OCI-LY7 (cell line): ENCODE data around the gene SCAMP2. TPM values are rescaled to one million over a fixed set of nuclear protein-coding genes. Genes with fewer than 3 reads are reported as not detected.

Source experiments
- BruUV-seq: library from RNA; stranded (reverse); fragments of 400-500 nt; replicated peaks from 2 replicates; lab custom pipeline; 2021; lab: Mats Ljungman, UMichigan
- CTCF ChIA-PET: fragments of 300-600 bp; sonication (Branson Sonifier 250); formaldehyde crosslinking; loops from one replicate; lab custom pipeline; 2022; ENCODE audit warnings: antibody characterized with exemption; ENCODE audit not compliant: unreplicated experiment; lab: Charles Lee
- POLR2A ChIA-PET: fragments of 300-600 bp; sonication (Branson Sonifier 250); formaldehyde crosslinking; loops from one replicate; lab custom pipeline; 2022; ENCODE audit warnings: antibody characterized with exemption; lab: Charles Lee
- DNase-seq: peaks from one replicate; pipeline ENCODE4 v3.0.0-alpha.2; 2015; ENCODE audit warnings: low spot score
- H2AFZ ChIP-seq: fragments of 200-600 bp; sonication (generic), shearing (Covaris generic); 2 replicates; pipeline ENCODE4 v1.6.1; 2014; ENCODE audit warnings: mild to moderate bottlenecking, antibody characterized with exemption, low read length, moderate library complexity
- H3K27ac ChIP-seq: fragments of 200-600 bp; sonication (generic); 2 replicates; pipeline ENCODE4 v1.5.1; 2014; ENCODE audit warnings: mixed run types, low read depth, mild to moderate bottlenecking, moderate library complexity, low read length, inconsistent platforms; ENCODE audit not compliant: poor library complexity, severe bottlenecking
- H3K36me3 ChIP-seq: fragments of 200-600 bp; sonication (generic); 2 replicates; pipeline ENCODE4 v1.6.1; 2014; ENCODE audit warnings: mild to moderate bottlenecking, antibody characterized with exemption, low read length, moderate library complexity, mixed read lengths; ENCODE audit not compliant: insufficient read depth
- H3K4me1 ChIP-seq: fragments of 200-600 bp; sonication (generic); 2 replicates; pipeline ENCODE4 v1.5.1; 2014; ENCODE audit warnings: mild to moderate bottlenecking, low read length; ENCODE audit not compliant: insufficient read depth, poor library complexity, severe bottlenecking
- H3K4me2 ChIP-seq: fragments of 200-600 bp; sonication (generic); 2 replicates; pipeline ENCODE4 v1.6.1; 2014; ENCODE audit warnings: mild to moderate bottlenecking, low read length
- H3K4me3 ChIP-seq: fragments of 200-600 bp; sonication (generic); 2 replicates; pipeline ENCODE4 v1.5.1; 2014; ENCODE audit warnings: mild to moderate bottlenecking, low read depth, low read length; ENCODE audit not compliant: poor library complexity, severe bottlenecking
- H3K79me2 ChIP-seq: fragments of 200-600 bp; sonication (generic); 2 replicates; pipeline ENCODE4 v1.6.1; 2016; ENCODE audit warnings: low read depth, mild to moderate bottlenecking, low read length, moderate library complexity, mixed read lengths; ENCODE audit not compliant: insufficient read depth
- H3K9me2 ChIP-seq: fragments of 200-600 bp; sonication (generic); 2 replicates; pipeline ENCODE4 v1.6.1; 2016; ENCODE audit warnings: mild to moderate bottlenecking, low read length, mixed read lengths; ENCODE audit not compliant: insufficient read depth
- H3K9me3 ChIP-seq: fragments of 200-600 bp; sonication (generic); 2 replicates; pipeline ENCODE4 v1.6.1; 2014; ENCODE audit warnings: mild to moderate bottlenecking, mixed run types, low read length, mixed read lengths
- H4K20me1 ChIP-seq: fragments of 200-600 bp; sonication (generic); 2 replicates; pipeline ENCODE4 v1.6.1; 2014; ENCODE audit warnings: mild to moderate bottlenecking, antibody characterized with exemption, low read length, moderate library complexity, mixed read lengths; ENCODE audit not compliant: insufficient read depth
- EZH2phosphoT487 ChIP-seq: fragments of 200-600 bp; sonication (generic); IDR thresholded peaks from 2 replicates; pipeline ENCODE4 v1.6.1; 2018; ENCODE audit warnings: low read depth, borderline replicate concordance, mild to moderate bottlenecking, mixed run types, antibody characterized with exemption, low read length, moderate library complexity, mixed read lengths
- intact Hi-C: fragments of 100-400 bp; cut with micrococcal nuclease; formaldehyde crosslinking; loops from one replicate; pipeline ENCODE4 v1.10.0; 2022; ENCODE audit not compliant: unreplicated experiment
- total RNA-seq, 2 experiments: library from RNA; depleted of rRNA in 1 of 2; stranded (reverse); fragments of >200 nt in 1 of 2; shearing (Covaris generic) in 1 of 2; gene quantifications; 2 replicates each; pipeline ENCODE4 v1.2.3, GENCODE V29; 2014 to 2022
- TF ChIP-seq, protein P1 (sequence below): fragments of 200-600 bp; sonication (generic); conservative IDR thresholded peaks from 2 replicates; pipeline ENCODE4 v1.5.1; 2014; ENCODE audit warnings: mild to moderate bottlenecking, antibody characterized with exemption, low read length, moderate library complexity, mixed read lengths

Gene SCAMP2
- total RNA-seq, 2 experiments from 2014 or later = 24.6 to 55.2 TPM

DNA sequence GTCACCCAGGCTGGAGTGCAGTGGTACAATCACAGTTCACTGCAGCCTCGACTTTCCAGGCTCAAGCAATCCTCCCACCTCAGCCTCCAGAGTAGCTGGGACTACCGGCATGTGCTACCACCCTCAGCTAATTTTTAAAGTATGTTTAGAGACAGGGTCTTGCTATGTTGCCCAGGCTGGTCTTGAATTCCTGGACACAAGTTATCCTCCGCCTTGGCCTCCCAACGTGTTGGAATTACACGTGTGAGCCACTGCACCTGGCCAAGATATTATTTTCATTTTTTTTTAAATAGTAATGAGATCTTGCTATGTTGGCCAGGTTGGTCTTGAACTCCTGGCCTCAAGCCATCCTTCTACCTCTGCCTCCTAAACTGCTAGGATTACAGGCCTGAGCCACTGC is 12.3 kb upstream of the SCAMP2 start:
- no peaks in the 10 kb centered on the region for H3K79me2 ChIP-seq
- H2AFZ ChIP-seq = no peak overlapping the region
- H3K4me2 ChIP-seq = no peak overlapping the region
- no peaks in the 10 kb centered on the region for H3K36me3 ChIP-seq
- no peaks in the 10 kb centered on the region for H3K9me2 ChIP-seq
- no peak overlapping the region for H3K4me3 ChIP-seq
- peaks cover 13% of the 10 kb centered on the region for H3K4me1 ChIP-seq
- no peak for TF ChIP-seq EZH2phosphoT487
- TF ChIP-seq, protein P1, sequence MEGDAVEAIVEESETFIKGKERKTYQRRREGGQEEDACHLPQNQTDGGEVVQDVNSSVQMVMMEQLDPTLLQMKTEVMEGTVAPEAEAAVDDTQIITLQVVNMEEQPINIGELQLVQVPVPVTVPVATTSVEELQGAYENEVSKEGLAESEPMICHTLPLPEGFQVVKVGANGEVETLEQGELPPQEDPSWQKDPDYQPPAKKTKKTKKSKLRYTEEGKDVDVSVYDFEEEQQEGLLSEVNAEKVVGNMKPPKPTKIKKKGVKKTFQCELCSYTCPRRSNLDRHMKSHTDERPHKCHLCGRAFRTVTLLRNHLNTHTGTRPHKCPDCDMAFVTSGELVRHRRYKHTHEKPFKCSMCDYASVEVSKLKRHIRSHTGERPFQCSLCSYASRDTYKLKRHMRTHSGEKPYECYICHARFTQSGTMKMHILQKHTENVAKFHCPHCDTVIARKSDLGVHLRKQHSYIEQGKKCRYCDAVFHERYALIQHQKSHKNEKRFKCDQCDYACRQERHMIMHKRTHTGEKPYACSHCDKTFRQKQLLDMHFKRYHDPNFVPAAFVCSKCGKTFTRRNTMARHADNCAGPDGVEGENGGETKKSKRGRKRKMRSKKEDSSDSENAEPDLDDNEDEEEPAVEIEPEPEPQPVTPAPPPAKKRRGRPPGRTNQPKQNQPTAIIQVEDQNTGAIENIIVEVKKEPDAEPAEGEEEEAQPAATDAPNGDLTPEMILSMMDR = no peak
- peaks cover 11% of the 10 kb centered on the region; the same call in 1 of the 2 replicates for H3K9me3 ChIP-seq
- H3K27ac ChIP-seq = no peak overlapping the region
- H4K20me1 ChIP-seq = no peaks in the 10 kb centered on the region
- intact Hi-C loops = no loop called here
- ChIA-PET POLR2A (interaction anchor here (1.6 kb wide), 1 partner anchor 15 kb away, joined by 6 read pairs; no protein-coding TSS in a partner anchor), CTCF (no interaction called here)
- BruUV-seq = no TSS peak
- no peak for DNase-seq

DNA sequence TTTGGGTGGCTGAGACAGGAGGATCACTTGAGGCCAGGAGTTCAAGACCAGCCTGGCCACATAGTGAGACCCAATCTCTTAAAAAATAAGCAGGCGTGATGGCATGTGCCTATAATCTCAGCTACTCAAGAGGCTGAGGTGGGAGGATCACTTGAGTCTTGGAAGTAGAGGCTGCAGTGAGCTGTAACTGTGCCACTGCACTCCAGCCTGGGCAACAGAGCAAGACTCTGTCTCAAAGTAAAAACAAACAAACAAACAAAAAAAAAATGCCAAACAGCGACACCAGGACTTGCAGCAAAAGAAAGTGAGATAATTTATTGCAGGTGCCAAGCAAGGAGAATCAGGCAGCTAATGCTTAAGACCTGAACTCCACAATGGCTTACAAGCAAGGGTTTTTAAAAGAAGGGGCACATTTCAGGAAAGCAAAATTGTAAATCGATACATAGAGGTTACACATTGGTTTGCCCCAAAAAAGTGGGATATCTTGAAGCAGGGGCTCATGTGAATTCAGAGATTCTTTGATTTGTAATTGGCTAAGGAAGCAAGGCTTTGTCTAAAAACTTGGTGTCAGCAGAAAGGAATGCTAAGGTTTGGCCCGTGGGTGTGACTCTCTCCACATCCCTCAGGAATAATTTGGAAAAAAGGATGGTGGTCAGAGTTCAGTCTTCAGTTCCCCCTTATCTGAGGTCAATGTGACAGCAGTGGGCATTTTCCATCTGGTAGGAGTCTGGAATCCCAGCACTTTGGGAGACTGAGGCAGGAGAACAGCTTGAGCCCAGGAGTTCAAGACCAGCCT is 11.5 kb upstream of the SCAMP2 start:
- BruUV-seq = no TSS peak
- Histone ChIP-seq H3K27ac (no peak overlapping the region), H3K36me3 (no peaks in the 10 kb centered on the region), H3K9me2 (no peaks in the 10 kb centered on the region), H3K4me3 (no peak overlapping the region), H3K79me2 (no peaks in the 10 kb centered on the region), H2AFZ (no peak overlapping the region), H3K4me2 (peak overlapping the region; percentile 9; the same call in 1 of the 2 replicates), H3K4me1 (peaks cover 12% of the 10 kb centered on the region), H3K9me3 (peaks cover 11% of the 10 kb centered on the region; the same call in 1 of the 2 replicates), H4K20me1 (no peaks in the 10 kb centered on the region)
- intact Hi-C loops = no loop called here
- TF ChIP-seq, protein P1 = no peak
- no peak for TF ChIP-seq EZH2phosphoT487
- DNase-seq = no peak
- ChIA-PET POLR2A (interaction anchor here (0.6 to 1.9 kb wide), 6 partner anchors 11 to 94 kb away, joined by 4 to 8 read pairs (median 5); partner anchors contain the start of gene SCAMP2), CTCF (no interaction called here)

DNA sequence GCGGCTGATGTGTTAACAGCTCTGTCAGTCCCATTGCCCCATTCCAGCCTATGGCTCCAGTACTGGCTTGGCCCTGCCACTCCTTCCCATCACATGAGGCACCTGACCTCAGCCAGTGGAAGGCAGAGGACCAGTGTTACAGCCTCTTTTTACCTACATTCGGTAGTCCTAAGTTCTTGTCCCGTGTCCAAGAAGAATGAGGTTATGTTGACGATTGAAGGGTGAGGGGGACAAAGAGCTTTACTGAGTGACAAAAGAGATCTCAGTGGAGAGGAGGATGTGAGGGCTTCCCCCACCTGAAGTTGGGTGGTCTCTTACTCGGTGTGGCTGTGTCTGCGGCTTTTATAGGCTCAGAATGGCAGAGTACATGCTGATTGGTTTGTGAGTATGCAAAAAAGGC is 9.4 kb upstream of the SCAMP2 start:
- no peaks in the 10 kb centered on the region for H4K20me1 ChIP-seq
- no TSS peak for BruUV-seq
- TF ChIP-seq, protein P1 = no peak
- no peak for TF ChIP-seq EZH2phosphoT487

More for the DNA sequence above, 9.4 kb upstream of the SCAMP2 start:
- ChIA-PET CTCF (no interaction called here), POLR2A (interaction anchor here (1.1 to 1.9 kb wide), 2 partner anchors 9 to 104 kb away, joined by 4 to 8 read pairs; partner anchors contain the start of gene SCAMP2)
- H3K4me1 ChIP-seq = peaks cover 8% of the 10 kb centered on the region
- H2AFZ ChIP-seq = no peak overlapping the region
- intact Hi-C loops = no loop called here
- H3K9me3 ChIP-seq = peaks cover 11% of the 10 kb centered on the region; the same call in 1 of the 2 replicates
- H3K4me2 ChIP-seq = no peak overlapping the region
- no peak overlapping the region for H3K27ac ChIP-seq
- no peaks in the 10 kb centered on the region for H3K79me2 ChIP-seq
- no peak overlapping the region for H3K4me3 ChIP-seq
- no peaks in the 10 kb centered on the region for H3K36me3 ChIP-seq
- H3K9me2 ChIP-seq = no peaks in the 10 kb centered on the region
- no peak for DNase-seq
